H9 (cell line): ENCODE measurements around the gene PLXNA2. TPM values are rescaled to one million over a fixed set of nuclear protein-coding genes. Genes with fewer than 3 reads are reported as not detected.

Source experiments
- DNase-seq: peaks from one replicate; pipeline ENCODE4 v3.0.0-alpha.2; 2017
- H2AFZ ChIP-seq: one replicate; pipeline ENCODE4 v1.6.1; 2013; ENCODE audit warnings: mild to moderate bottlenecking, low read length, control low read depth, moderate library complexity
- H2AK5ac ChIP-seq: 2 replicates; pipeline ENCODE4 v1.6.1; 2013; ENCODE audit warnings: low read length, control low read depth, mixed read lengths; ENCODE audit not compliant: insufficient read length
- H2BK120ac ChIP-seq: one replicate; pipeline ENCODE4 v1.6.1; 2013; ENCODE audit warnings: low read depth, mild to moderate bottlenecking, low read length, control low read depth, inconsistent platforms; ENCODE audit not compliant: poor library complexity, severe bottlenecking
- H2BK12ac ChIP-seq: 2 replicates; pipeline ENCODE4 v1.6.1; 2013; ENCODE audit warnings: low read length, control low read depth, mixed read lengths, low read depth; ENCODE audit not compliant: insufficient read length
- H2BK15ac ChIP-seq: 2 replicates; pipeline ENCODE4 v1.6.1; 2013; ENCODE audit warnings: low read depth, low read length, control low read depth
- H2BK20ac ChIP-seq: one replicate; pipeline ENCODE4 v1.6.1; 2013; ENCODE audit warnings: low read depth, mild to moderate bottlenecking, low read length, control low read depth, inconsistent platforms; ENCODE audit not compliant: poor library complexity, severe bottlenecking
- H2BK5ac ChIP-seq: 2 replicates; pipeline ENCODE4 v1.6.1; 2013; ENCODE audit warnings: low read length, control low read depth, mixed read lengths; ENCODE audit not compliant: insufficient read length
- H3K14ac ChIP-seq: 2 replicates; pipeline ENCODE4 v1.6.1; 2013; ENCODE audit warnings: low read length, control low read depth; ENCODE audit not compliant: insufficient read depth
- H3K18ac ChIP-seq: 2 replicates; pipeline ENCODE4 v1.6.1; 2013; ENCODE audit warnings: low read depth, mild to moderate bottlenecking, mixed read lengths, low read length, control low read depth; ENCODE audit not compliant: insufficient read length
- H3K23ac ChIP-seq: 2 replicates; pipeline ENCODE4 v1.6.1; 2013; ENCODE audit warnings: low read length, control low read depth, mixed read lengths, low read depth; ENCODE audit not compliant: insufficient read length
- H3K23me2 ChIP-seq: 2 replicates; pipeline ENCODE4 v1.6.1; 2013; ENCODE audit warnings: low read depth, mild to moderate bottlenecking, mixed read lengths, low read length, control low read depth; ENCODE audit not compliant: insufficient read length, poor library complexity, severe bottlenecking
- H3K27ac ChIP-seq: 2 replicates; pipeline ENCODE4 v1.5.1; 2013; ENCODE audit warnings: low read length, control low read depth, mixed read lengths, low read depth; ENCODE audit not compliant: insufficient read length
- H3K27me3 ChIP-seq: 2 replicates; pipeline ENCODE4 v1.6.1; 2013; ENCODE audit warnings: low read length, control low read depth, inconsistent platforms; ENCODE audit not compliant: insufficient read depth
- H3K4ac ChIP-seq: 2 replicates; pipeline ENCODE4 v1.6.1; 2013; ENCODE audit warnings: low read depth, mild to moderate bottlenecking, control low read depth, inconsistent platforms, low read length, moderate library complexity
- H3K4me1 ChIP-seq: 2 replicates; pipeline ENCODE4 v1.6.1; 2013; ENCODE audit warnings: low read length, control low read depth, inconsistent platforms; ENCODE audit not compliant: insufficient read depth
- H3K4me2 ChIP-seq: 2 replicates; pipeline ENCODE4 v1.6.1; 2013; ENCODE audit warnings: low read length, control low read depth, mixed read lengths; ENCODE audit not compliant: insufficient read length, insufficient read depth
- H3K56ac ChIP-seq: 2 replicates; pipeline ENCODE4 v1.6.1; 2013; ENCODE audit warnings: low read depth, mild to moderate bottlenecking, mixed read lengths, low read length, control low read depth; ENCODE audit not compliant: insufficient read length
- H3K79me1 ChIP-seq: 2 replicates; pipeline ENCODE4 v1.6.1; 2013; ENCODE audit warnings: low read depth, mild to moderate bottlenecking, moderate library complexity, low read length, control low read depth, inconsistent platforms; ENCODE audit not compliant: insufficient read depth, poor library complexity, severe bottlenecking
- H3K79me2 ChIP-seq: 2 replicates; pipeline ENCODE4 v1.6.1; 2013; ENCODE audit warnings: low read length, control low read depth, inconsistent platforms; ENCODE audit not compliant: insufficient read depth
- H3K9ac ChIP-seq: 2 replicates; pipeline ENCODE4 v1.6.1; 2013; ENCODE audit warnings: low read length, control low read depth, mixed read lengths; ENCODE audit not compliant: insufficient read length; ENCODE audit errors: extremely low read depth
- H3K9me3 ChIP-seq: one replicate; pipeline ENCODE4 v1.6.1; 2013; ENCODE audit warnings: low read depth, low read length, inconsistent platforms; ENCODE audit not compliant: control insufficient read depth
- H3T11ph ChIP-seq: one replicate; pipeline ENCODE4 v1.6.1; 2013; ENCODE audit warnings: mild to moderate bottlenecking, low read length, control low read depth, inconsistent platforms
- H4K20me1 ChIP-seq: one replicate; pipeline ENCODE4 v1.6.1; 2013; ENCODE audit not compliant: control insufficient read depth, insufficient read length, insufficient read depth
- H4K5ac ChIP-seq: 2 replicates; pipeline ENCODE4 v1.6.1; 2013; ENCODE audit warnings: low read depth, mild to moderate bottlenecking, mixed read lengths, low read length, control low read depth; ENCODE audit not compliant: insufficient read length
- H4K8ac ChIP-seq: replicated peaks from 2 replicates; pipeline ENCODE4 v1.6.1; 2013; ENCODE audit warnings: low read length, control low read depth, mixed read lengths, low read depth; ENCODE audit not compliant: insufficient read length
- H4K91ac ChIP-seq: 2 replicates; pipeline ENCODE4 v1.6.1; 2013; ENCODE audit warnings: low read depth, mild to moderate bottlenecking, moderate library complexity, mixed read lengths, low read length, control low read depth; ENCODE audit not compliant: insufficient read length
- H3K27ac Mint-ChIP-seq, 3 experiments: 2 replicates in 2 of 3; 3 replicates in 1 of 3; pipeline ENCODE4 v1.8.0; 2020 to 2021; ENCODE audit warnings: mixed read lengths in 3 of 3, mild to moderate bottlenecking in 1 of 3, moderate library complexity in 1 of 3
- H3K27me3 Mint-ChIP-seq: 2 replicates; pipeline ENCODE4 v1.8.0; 2021; ENCODE audit warnings: low read depth, mild to moderate bottlenecking, moderate library complexity, mixed read lengths
- H3K36me3 Mint-ChIP-seq, 3 experiments: 2 replicates in 2 of 3; 3 replicates in 1 of 3; pipeline ENCODE4 v1.8.0; 2020 to 2021; ENCODE audit warnings: low read depth in 3 of 3, mixed read lengths in 3 of 3; ENCODE audit not compliant: insufficient read depth in 1 of 3
- H3K4me1 Mint-ChIP-seq, 2 experiments: 2 replicates each; pipeline ENCODE4 v1.8.0; 2020; ENCODE audit warnings: mixed read lengths in 2 of 2
- H3K4me3 Mint-ChIP-seq, 2 experiments: 2 replicates in 1 of 2; 3 replicates in 1 of 2; pipeline ENCODE4 v1.8.0; 2020 to 2021; ENCODE audit warnings: mild to moderate bottlenecking in 2 of 2, mixed read lengths in 2 of 2, moderate library complexity in 1 of 2
- H3K9me3 Mint-ChIP-seq, 2 experiments: 2 replicates in 1 of 2; 3 replicates in 1 of 2; pipeline ENCODE4 v1.8.0; 2020; ENCODE audit warnings: mild to moderate bottlenecking in 2 of 2, mixed read lengths in 2 of 2, moderate library complexity in 1 of 2
- CTCF ChIP-seq: fragments of 200-600 bp; sonication (generic); conservative IDR thresholded peaks from 3 replicates; pipeline ENCODE4 v1.8.0; 2021; ENCODE audit warnings: antibody characterized with exemption, mild to moderate bottlenecking
- WGBS: extraction: QIAGEN DNeasy Blood & Tissue Kit; methylation state at CpG from one replicate; pipeline ENCODE4 v1.1.7; 2013; ENCODE audit warnings: missing lambda C conversion rate, low lambda C conversion rate, mixed read lengths; ENCODE audit not compliant: insufficient read length; ENCODE audit errors: extremely low coverage; 5-methylcytosine and 5-hydroxymethylcytosine counted together
- total RNA-seq: library from RNA; stranded (reverse); gene quantifications from 2 replicates; pipeline ENCODE4 v1.2.1, GENCODE V29; 2021

Gene PLXNA2
- total RNA-seq, 1 experiment from 2014 or later, result 0.57 TPM

GRCh38 chr1:207992677-207993236 lies 251.4 kb downstream of the PLXNA2 start:
- no peak overlapping the region for H2BK12ac ChIP-seq
- H3K79me1 ChIP-seq, result no peaks in the 10 kb centered on the region
- H3K23me2 ChIP-seq, result no peaks in the 10 kb centered on the region
- no peak for DNase-seq
- no CpG with 5 or more reads among the region's 5 CpGs for WGBS
- no peaks in the 10 kb centered on the region for H3K4me1 ChIP-seq
- H4K91ac ChIP-seq, result no peak overlapping the region
- Mint-ChIP-seq H3K27ac (no peak overlapping the region), H3K27me3 (peaks cover 18% of the 10 kb centered on the region), H3K4me3 (no peak overlapping the region), H3K9me3 (peaks cover 0 to 3% of the 10 kb centered on the region in 2 experiments; a peak in 1 of 5 replicates), H3K4me1 (peaks cover 13 to 15% of the 10 kb centered on the region in 2 experiments), H3K36me3 (no peaks in the 10 kb centered on the region)
- no peak overlapping the region for H3K14ac ChIP-seq
- H2BK120ac ChIP-seq, result no peak overlapping the region
- no peak overlapping the region for H2BK5ac ChIP-seq
- no peak overlapping the region for H4K5ac ChIP-seq
- no peak overlapping the region for H3K4ac ChIP-seq
- H3K9ac ChIP-seq, result no peak overlapping the region
- no peak overlapping the region for H2AK5ac ChIP-seq
- H4K20me1 ChIP-seq, result no peaks in the 10 kb centered on the region
- H3K27me3 ChIP-seq, result no peaks in the 10 kb centered on the region
- no peak overlapping the region for H3K18ac ChIP-seq
- H3T11ph ChIP-seq, result no peak overlapping the region
- no peak overlapping the region for H3K23ac ChIP-seq
- H3K27ac ChIP-seq, result no peak overlapping the region
- no peak overlapping the region for H4K8ac ChIP-seq
- no peak overlapping the region for H2BK20ac ChIP-seq
- H3K56ac ChIP-seq, result no peak overlapping the region
- H2AFZ ChIP-seq, result no peak overlapping the region
- H3K79me2 ChIP-seq, result no peaks in the 10 kb centered on the region
- H2BK15ac ChIP-seq, result no peak overlapping the region
- no peaks in the 10 kb centered on the region for H3K9me3 ChIP-seq
- no peak overlapping the region for H3K4me2 ChIP-seq
- no peak for TF ChIP-seq CTCF
